Caco-2 (cell line): ENCODE measurements around the gene DUOX1. TPM values are rescaled to one million over a fixed set of nuclear protein-coding genes. Genes with fewer than 3 reads are reported as not detected.
"Not testable (repeated sequence)": the region's sequence is repeated elsewhere in the genome, so short reads cannot be mapped to it uniquely, and the experiment has no call there.

Experiments used
- BruUV-seq: library from RNA; stranded (reverse); fragments of 400-500 nt; replicated peaks from 2 replicates; lab custom pipeline; 2021; lab: Mats Ljungman, UMichigan
- CTCF ChIA-PET: fragments of 300-600 bp; sonication (Branson Sonifier 250); formaldehyde crosslinking; loops from one replicate; lab custom pipeline; 2022; ENCODE audit warnings: antibody characterized with exemption; lab: Charles Lee
- POLR2A ChIA-PET: fragments of 300-600 bp; sonication (Branson Sonifier 250); formaldehyde crosslinking; loops from one replicate; lab custom pipeline; 2022; ENCODE audit warnings: antibody characterized with exemption; lab: Charles Lee
- DNase-seq, 2 experiments: peaks; one replicate each; pipeline versions ENCODE4 v3.0.0 to v3.0.0-alpha.2; 2020 to 2022
- H3K27me3 ChIP-seq: replicated peaks from 2 replicates; pipeline ENCODE4 v1.6.0; 2011; ENCODE audit warnings: low read length; ENCODE audit not compliant: control insufficient read depth, insufficient read depth
- H3K36me3 ChIP-seq: 2 replicates; pipeline ENCODE4 v1.5.1; 2011; ENCODE audit warnings: low read length; ENCODE audit not compliant: control insufficient read depth, insufficient read depth
- H3K4me1 ChIP-seq: fragments of 250-450 bp; sonication (Bioruptor Pico); 2 replicates; pipeline ENCODE4 v1.5.1; 2020; ENCODE audit warnings: mild to moderate bottlenecking
- H3K4me3 ChIP-seq: 2 replicates; pipeline ENCODE4 v1.5.1; 2011; ENCODE audit warnings: low read depth, mild to moderate bottlenecking, control low read depth, low read length
- H3K9me3 ChIP-seq: fragments of 250-450 bp; sonication (Bioruptor Pico); 2 replicates; pipeline ENCODE4 v1.5.1; 2020; ENCODE audit warnings: mild to moderate bottlenecking, moderate library complexity
- H3K27ac Mint-ChIP-seq: one replicate; pipeline ENCODE4 v1.8.0; 2022; ENCODE audit warnings: mixed read lengths; ENCODE audit not compliant: unreplicated experiment
- H3K27me3 Mint-ChIP-seq: one replicate; pipeline ENCODE4 v1.8.0; 2022; ENCODE audit warnings: mixed read lengths; ENCODE audit not compliant: insufficient read depth, unreplicated experiment
- H3K36me3 Mint-ChIP-seq: one replicate; pipeline ENCODE4 v1.8.0; 2022; ENCODE audit warnings: mild to moderate bottlenecking, mixed read lengths; ENCODE audit not compliant: insufficient read depth, unreplicated experiment
- H3K4me1 Mint-ChIP-seq: one replicate; pipeline ENCODE4 v1.8.0; 2022; ENCODE audit warnings: low read depth, mixed read lengths; ENCODE audit not compliant: unreplicated experiment
- H3K4me3 Mint-ChIP-seq: one replicate; pipeline ENCODE4 v1.8.0; 2022; ENCODE audit warnings: mild to moderate bottlenecking, moderate library complexity, mixed read lengths; ENCODE audit not compliant: unreplicated experiment
- H3K9me3 Mint-ChIP-seq: one replicate; pipeline ENCODE4 v1.8.0; 2022; ENCODE audit warnings: mixed read lengths; ENCODE audit not compliant: unreplicated experiment
- intact Hi-C: fragments of 100-400 bp; cut with micrococcal nuclease; formaldehyde crosslinking; loops from one replicate; pipeline ENCODE4 v1.10.0; 2022; ENCODE audit not compliant: unreplicated experiment
- total RNA-seq: library from RNA; stranded (reverse); gene quantifications from 2 replicates; pipeline ENCODE4 v1.2.3, GENCODE V29; 2022
- TF ChIP-seq, protein P1 (sequence below), 2 experiments: fragments of 200-600 bp in 1 of 2; IDR thresholded peaks; 1 replicate in 1 of 2; 2 replicates in 1 of 2; pipeline versions ENCODE4 v1.5.1 to v1.8.0; 2011 to 2022; ENCODE audit warnings: antibody characterized with exemption in 1 of 2, control low read depth in 1 of 2, inconsistent platforms in 1 of 2, low read depth in 1 of 2, low read length in 1 of 2, mild to moderate bottlenecking in 1 of 2, moderate library complexity in 1 of 2; ENCODE audit not compliant: insufficient read depth in 1 of 2, severe bottlenecking in 1 of 2, unreplicated experiment in 1 of 2

Gene DUOX1
- total RNA-seq, 1 experiment from 2014 or later: 0.14 TPM

- TF ChIP-seq, protein P1, sequence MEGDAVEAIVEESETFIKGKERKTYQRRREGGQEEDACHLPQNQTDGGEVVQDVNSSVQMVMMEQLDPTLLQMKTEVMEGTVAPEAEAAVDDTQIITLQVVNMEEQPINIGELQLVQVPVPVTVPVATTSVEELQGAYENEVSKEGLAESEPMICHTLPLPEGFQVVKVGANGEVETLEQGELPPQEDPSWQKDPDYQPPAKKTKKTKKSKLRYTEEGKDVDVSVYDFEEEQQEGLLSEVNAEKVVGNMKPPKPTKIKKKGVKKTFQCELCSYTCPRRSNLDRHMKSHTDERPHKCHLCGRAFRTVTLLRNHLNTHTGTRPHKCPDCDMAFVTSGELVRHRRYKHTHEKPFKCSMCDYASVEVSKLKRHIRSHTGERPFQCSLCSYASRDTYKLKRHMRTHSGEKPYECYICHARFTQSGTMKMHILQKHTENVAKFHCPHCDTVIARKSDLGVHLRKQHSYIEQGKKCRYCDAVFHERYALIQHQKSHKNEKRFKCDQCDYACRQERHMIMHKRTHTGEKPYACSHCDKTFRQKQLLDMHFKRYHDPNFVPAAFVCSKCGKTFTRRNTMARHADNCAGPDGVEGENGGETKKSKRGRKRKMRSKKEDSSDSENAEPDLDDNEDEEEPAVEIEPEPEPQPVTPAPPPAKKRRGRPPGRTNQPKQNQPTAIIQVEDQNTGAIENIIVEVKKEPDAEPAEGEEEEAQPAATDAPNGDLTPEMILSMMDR (IDR thresholded peaks at IDR 0.05; ENCODE audit: insufficient read depth in 1 of 2, low read depth in 1 of 2, low read length in 1 of 2, severe bottlenecking in 1 of 2, unreplicated experiment in 1 of 2): no peak
- no peak for DNase-seq
- H3K9me3 Mint-ChIP-seq: no peaks in the 10 kb centered on the region
- no TSS peak for BruUV-seq
- H3K27me3 Mint-ChIP-seq: no peaks in the 10 kb centered on the region
- H3K36me3 ChIP-seq: no peaks in the 10 kb centered on the region
- H3K27me3 ChIP-seq: no peaks in the 10 kb centered on the region
- intact Hi-C loops: no loop called here
- CTCF ChIA-PET: interaction anchor here (2.5 kb wide), 1 partner anchor 17 kb away, joined by 9 read pairs; no protein-coding TSS in a partner anchor
- POLR2A ChIA-PET: no interaction called here
- H3K4me3 ChIP-seq: no peak overlapping the region
- H3K27ac Mint-ChIP-seq: no peak overlapping the region
- no peaks in the 10 kb centered on the region for H3K4me1 ChIP-seq
- no peak overlapping the region for H3K4me3 Mint-ChIP-seq
- no peaks in the 10 kb centered on the region for H3K9me3 ChIP-seq
- H3K4me1 Mint-ChIP-seq: no peaks in the 10 kb centered on the region
- no peaks in the 10 kb centered on the region for H3K36me3 Mint-ChIP-seq
Observed at GRCh38 chr15:45100884-45101625, 28.7 kb upstream of the DUOX1 start.

- Mint-ChIP-seq H3K9me3 (no peaks in the 10 kb centered on the region), H3K4me3 (no peak overlapping the region), H3K36me3 (no peaks in the 10 kb centered on the region), H3K27ac (no peak overlapping the region), H3K4me1 (no peaks in the 10 kb centered on the region), H3K27me3 (no peaks in the 10 kb centered on the region)
- Histone ChIP-seq H3K9me3 (no peaks in the 10 kb centered on the region), H3K4me1 (no peaks in the 10 kb centered on the region), H3K4me3 (no peak overlapping the region), H3K36me3 (no peaks in the 10 kb centered on the region), H3K27me3 (no peaks in the 10 kb centered on the region)
- intact Hi-C loops: no loop called here
- TF ChIP-seq, protein P1 (IDR thresholded peaks at IDR 0.05; ENCODE audit: insufficient read depth in 1 of 2, low read depth in 1 of 2, low read length in 1 of 2, severe bottlenecking in 1 of 2, unreplicated experiment in 1 of 2): no peak
- no TSS peak for BruUV-seq
- POLR2A ChIA-PET: no interaction called here
- DNase-seq: no peak
- CTCF ChIA-PET: interaction anchor here (2.5 kb wide), 1 partner anchor 16 kb away, joined by 9 read pairs; no protein-coding TSS in a partner anchor
Observed at GRCh38 chr15:45101749-45102148, 28.0 kb upstream of the DUOX1 start.

- no peak overlapping the region for H3K27ac Mint-ChIP-seq
- H3K27me3 Mint-ChIP-seq: no peaks in the 10 kb centered on the region
- DNase-seq: no peak
- H3K36me3 ChIP-seq: no peaks in the 10 kb centered on the region
- H3K36me3 Mint-ChIP-seq: no peaks in the 10 kb centered on the region
- no peaks in the 10 kb centered on the region for H3K27me3 ChIP-seq
- TF ChIP-seq, protein P1 (IDR thresholded peaks at IDR 0.05; ENCODE audit: insufficient read depth in 1 of 2, low read depth in 1 of 2, low read length in 1 of 2, severe bottlenecking in 1 of 2, unreplicated experiment in 1 of 2): no peak
- H3K4me3 ChIP-seq: no peak overlapping the region
- H3K4me1 ChIP-seq: no peaks in the 10 kb centered on the region
- H3K9me3 Mint-ChIP-seq: no peaks in the 10 kb centered on the region
- BruUV-seq: no TSS peak
- ChIA-PET POLR2A (no interaction called here), CTCF (interaction anchor here (2.5 kb wide), 1 partner anchor 16 kb away, joined by 9 read pairs; no protein-coding TSS in a partner anchor)
- intact Hi-C loops: no loop called here
- H3K4me1 Mint-ChIP-seq: no peaks in the 10 kb centered on the region
- H3K9me3 ChIP-seq: no peaks in the 10 kb centered on the region
- H3K4me3 Mint-ChIP-seq: no peak overlapping the region
Observed at GRCh38 chr15:45102226-45102625, 27.6 kb upstream of the DUOX1 start.

DNA sequence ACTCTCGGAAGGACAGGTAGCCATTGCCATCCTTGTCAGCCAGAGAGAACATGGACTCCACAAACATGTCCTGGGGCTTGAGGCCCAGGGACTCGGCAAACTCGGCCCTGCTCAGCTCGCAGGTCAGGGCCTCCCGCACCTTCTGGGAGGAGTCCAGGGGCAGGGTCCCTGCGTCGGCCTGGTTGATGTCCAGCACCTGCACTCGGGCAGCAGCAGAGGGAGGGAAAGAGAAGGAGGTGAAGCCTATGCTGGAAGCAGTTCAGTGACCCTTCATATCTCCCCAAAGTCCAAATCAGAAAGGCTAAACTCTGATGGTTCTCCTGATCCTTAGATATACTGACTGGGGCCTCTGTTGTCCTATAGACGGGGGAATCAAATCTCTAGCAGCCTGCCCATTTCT lies 25.6 kb upstream of the DUOX1 start:
- H3K27ac Mint-ChIP-seq, H3K4me1 ChIP-seq, CTCF ChIA-PET, H3K27me3 ChIP-seq, H3K36me3 ChIP-seq, H3K36me3 Mint-ChIP-seq, DNase-seq, BruUV-seq, H3K9me3 ChIP-seq, H3K9me3 Mint-ChIP-seq, POLR2A ChIA-PET, H3K4me3 Mint-ChIP-seq, H3K4me1 Mint-ChIP-seq, H3K4me3 ChIP-seq, intact Hi-C loops, H3K27me3 Mint-ChIP-seq: not testable (repeated sequence)
